ENCODE results near the gene FBP1.
A peak's percentile ranks its signal among the peaks of the same experiment; 100 is the strongest.

The FBP1 gene

DNA sequence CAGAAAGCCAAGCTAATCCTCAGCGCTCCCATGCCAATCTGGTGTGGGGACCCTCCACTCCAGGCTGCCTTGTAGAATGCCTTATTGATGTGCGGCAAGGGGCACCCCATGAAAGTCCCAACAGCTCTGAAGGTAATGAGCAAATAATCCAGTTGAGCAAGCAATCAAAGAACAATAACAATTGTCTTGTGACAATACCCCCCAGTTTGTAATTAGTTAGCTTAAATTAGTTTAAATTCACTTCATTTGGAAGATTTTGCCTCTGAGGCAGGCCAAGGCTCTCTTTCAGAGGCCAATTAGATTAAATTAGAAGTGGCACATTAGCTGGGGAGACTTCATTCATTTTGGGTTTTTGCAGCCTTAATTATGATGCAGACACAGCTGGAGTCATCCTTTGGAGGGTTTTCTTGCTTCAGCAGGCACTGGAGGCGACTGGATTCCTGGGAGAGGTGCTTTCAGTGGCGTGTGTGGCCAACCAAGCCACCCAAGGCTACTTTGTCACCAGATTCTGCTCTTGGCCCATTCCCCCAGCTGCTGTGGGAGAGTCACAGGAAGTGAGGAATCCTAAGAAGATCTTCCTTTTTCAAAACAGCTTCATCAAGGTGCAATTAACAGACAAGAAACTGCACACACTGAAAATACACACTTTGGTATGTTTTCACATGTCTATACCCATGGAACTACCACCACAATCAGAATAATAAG lies 17.9 kb upstream of the FBP1 start:
- no peak for DNase-seq (ENCODE audit: extremely low read depth in 1 of 2, low read depth in 1 of 2)

GRCh38 chr9:94656200-94656599 lies 16.9 kb upstream of the FBP1 start:
- peak in 1 of 2 donors; percentile 20 for DNase-seq (ENCODE audit: extremely low read depth in 1 of 2, low read depth in 1 of 2)

- DNase-seq (ENCODE audit: extremely low read depth in 1 of 2, low read depth in 1 of 2), result no peak
Measured at GRCh38 chr9:94655739-94656138, 16.4 kb upstream of the FBP1 start.

GRCh38 chr9:94654165-94654894 lies 15.0 kb upstream of the FBP1 start:
- DNase-seq (ENCODE audit: extremely low read depth in 1 of 2, low read depth in 1 of 2), result no peak

GRCh38 chr9:94650949-94651348 lies 11.6 kb upstream of the FBP1 start:
- no peak for DNase-seq (ENCODE audit: extremely low read depth in 1 of 2, low read depth in 1 of 2)

GRCh38 chr9:94649100-94649819 lies 9.9 kb upstream of the FBP1 start:
- no peak for DNase-seq (ENCODE audit: extremely low read depth in 1 of 2, low read depth in 1 of 2)

- no peak for DNase-seq (ENCODE audit: extremely low read depth in 1 of 2, low read depth in 1 of 2)
Measured at GRCh38 chr9:94648185-94648584, 8.9 kb upstream of the FBP1 start.

DNA sequence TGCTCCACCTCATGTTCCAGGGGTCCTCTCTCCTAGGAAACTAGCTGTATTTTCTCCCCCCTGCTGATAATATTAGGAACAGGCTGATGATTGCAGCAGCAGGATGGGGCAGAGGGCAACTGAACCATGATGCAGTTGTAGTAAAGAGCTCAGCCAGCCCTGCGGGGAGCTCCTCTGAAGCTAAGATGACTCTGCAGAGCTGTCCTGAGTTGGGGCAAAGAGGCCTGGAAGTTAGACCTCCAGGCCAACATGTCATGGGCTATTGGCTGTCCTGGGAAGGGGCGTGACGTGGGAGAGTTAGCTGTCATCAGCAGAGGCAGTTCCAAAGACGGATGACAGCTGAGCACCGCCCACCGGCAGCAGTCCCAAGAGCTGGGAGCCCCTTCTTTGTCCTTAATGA lies 6.6 kb upstream of the FBP1 start:
- DNase-seq (ENCODE audit: extremely low read depth in 1 of 2, low read depth in 1 of 2), result no peak

- no peak for DNase-seq (ENCODE audit: extremely low read depth in 1 of 2, low read depth in 1 of 2)
Measured at GRCh38 chr9:94644543-94644942, 5.2 kb upstream of the FBP1 start.

DNA sequence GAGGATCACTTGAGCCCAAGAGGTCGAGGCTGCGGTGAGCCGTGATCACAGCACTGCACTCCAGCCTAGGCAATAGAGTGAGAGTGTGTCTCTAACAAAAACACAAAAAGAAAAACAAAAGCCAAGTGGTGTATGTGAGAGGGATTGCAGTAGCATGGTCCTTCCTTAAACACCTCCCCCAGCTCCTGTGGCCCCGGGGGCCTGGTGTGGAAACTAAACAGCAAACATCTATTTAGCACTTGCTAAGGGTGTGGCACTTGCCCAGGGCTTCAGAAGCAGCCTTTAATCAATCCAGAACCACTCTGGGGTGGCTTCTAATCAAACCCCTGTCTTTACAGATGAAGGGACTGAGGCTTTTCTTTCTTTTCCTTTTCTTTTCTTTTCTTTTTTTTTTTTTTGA lies 4.4 kb upstream of the FBP1 start:
- DNase-seq (ENCODE audit: extremely low read depth in 1 of 2, low read depth in 1 of 2), result no peak

DNA sequence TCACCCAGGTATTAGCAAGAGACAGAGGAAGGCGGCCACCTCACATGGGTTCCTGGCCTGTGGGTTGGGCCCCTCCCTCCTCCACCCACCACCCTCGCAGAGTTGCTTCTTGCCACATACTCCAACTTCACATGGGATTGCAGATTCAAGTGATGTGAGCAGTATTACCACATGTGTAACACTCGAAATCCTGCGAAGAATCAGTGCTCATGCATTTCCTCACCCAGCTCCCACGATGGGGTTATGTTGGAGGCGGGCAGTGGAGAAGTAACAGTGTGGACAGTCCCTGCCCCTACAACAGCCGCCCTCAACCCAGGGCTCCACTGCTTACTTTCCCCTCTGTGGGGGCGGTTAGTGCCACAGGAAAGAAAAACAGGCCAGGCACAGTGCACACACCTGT lies 3.9 kb upstream of the FBP1 start:
- DNase-seq (ENCODE audit: extremely low read depth in 1 of 2, low read depth in 1 of 2), result no peak

DNA sequence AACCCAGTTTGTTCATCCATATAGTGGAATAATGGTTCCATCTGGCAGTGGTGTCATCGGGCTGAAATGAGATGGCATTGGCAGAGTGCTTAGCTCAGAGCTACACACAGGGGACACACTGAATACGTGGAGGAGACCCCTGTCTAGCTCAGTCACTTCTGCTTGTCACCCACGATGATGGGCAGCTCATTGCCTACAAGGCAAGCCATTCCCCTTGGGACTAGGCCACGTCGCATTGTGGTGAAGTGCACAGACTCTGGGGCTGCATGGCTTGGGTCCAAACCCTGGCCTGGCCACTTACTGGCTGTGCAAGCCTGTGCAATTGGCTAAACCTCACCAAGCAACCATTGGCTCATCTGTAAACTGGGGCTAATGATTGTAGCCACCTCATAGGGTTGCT lies 3.2 kb upstream of the FBP1 start:
- no peak for DNase-seq (ENCODE audit: extremely low read depth in 1 of 2, low read depth in 1 of 2)

GRCh38 chr9:94639999-94640376 lies 670 bp upstream of the FBP1 start:
- DNase-seq (ENCODE audit: extremely low read depth in 1 of 2, low read depth in 1 of 2), result no peak

DNA sequence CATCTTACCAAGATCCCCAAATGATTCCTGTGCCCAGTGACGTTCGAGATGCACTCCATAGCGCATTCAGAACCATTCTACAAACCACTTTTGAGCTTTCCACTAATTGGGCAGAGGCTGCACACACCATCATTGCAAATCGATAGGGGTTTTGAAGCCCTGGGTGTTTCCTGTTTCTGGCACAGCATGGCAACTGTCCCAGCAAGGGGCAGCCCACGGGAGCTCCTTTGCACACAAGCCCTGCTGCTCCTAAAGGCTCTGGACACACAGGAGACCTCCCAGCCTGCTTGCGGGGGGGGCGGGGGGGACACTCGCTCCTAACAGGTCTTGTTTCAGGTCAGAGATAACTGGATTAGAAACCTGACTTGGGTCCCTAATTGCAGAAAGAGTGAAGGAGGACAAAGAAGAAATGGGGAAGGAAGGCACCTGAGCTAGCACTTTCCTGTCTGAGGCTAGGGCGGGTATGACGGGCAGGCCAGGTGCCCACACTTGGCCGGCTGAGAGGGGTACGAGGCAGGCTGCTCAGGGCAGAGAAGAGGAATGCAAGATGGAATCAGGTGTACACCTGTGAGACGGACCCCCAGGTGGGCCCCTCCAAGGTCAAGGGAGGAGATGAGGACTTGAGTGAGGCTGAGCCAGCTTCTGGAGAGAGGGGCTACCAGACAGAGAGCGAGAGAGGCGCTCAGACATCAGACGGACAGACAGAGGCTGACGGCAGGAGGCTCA lies 820 bp downstream of the FBP1 start:
- DNase-seq (ENCODE audit: extremely low read depth in 1 of 2, low read depth in 1 of 2), result no peak

DNA sequence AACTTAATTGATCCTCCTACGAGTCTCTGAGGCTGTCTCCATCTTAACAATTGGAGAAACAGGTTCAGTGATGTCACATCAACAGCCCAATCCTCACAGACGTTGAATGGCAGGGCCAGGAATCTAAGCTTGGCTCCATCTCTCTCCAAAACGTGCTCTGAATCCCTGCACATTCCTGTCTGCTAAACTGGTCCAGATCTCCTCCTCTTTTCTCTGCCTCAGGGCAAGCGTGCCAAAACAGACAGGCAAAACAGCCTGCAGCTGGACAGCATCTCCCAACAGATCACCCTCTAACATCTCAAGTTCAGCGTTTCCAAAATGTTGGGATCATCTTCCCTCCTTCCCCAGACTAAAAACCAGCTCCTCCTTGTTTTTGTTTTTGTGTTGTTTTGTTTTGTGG lies 6.6 kb downstream of the FBP1 start:
- DNase-seq (ENCODE audit: extremely low read depth in 1 of 2, low read depth in 1 of 2), result no peak

GRCh38 chr9:94631599-94631998 lies 7.7 kb downstream of the FBP1 start:
- DNase-seq (ENCODE audit: extremely low read depth in 1 of 2, low read depth in 1 of 2), result no peak

DNA sequence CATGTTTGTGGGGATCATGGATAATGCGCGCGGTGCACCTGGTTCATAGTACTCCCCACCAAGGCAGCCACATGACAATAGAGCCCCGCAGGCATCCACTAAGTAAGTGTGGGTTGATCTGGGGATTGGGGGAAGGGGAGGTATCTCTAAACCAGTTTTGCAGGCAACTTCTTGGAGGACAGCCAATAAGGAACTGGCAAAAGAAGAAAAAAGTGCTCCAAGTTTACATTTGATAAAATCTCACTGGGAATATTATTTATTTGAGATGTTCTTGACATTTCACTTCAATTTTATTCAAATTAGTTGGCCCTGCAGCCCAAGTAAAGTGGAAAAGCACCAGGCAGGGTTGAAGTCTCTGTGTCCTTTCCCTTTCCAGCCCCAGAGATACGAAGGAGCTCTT lies 8.5 kb downstream of the FBP1 start:
- DNase-seq (ENCODE audit: extremely low read depth in 1 of 2, low read depth in 1 of 2), result no peak

- no peak for DNase-seq (ENCODE audit: extremely low read depth in 1 of 2, low read depth in 1 of 2)
Measured at GRCh38 chr9:94630281-94630680, 9.0 kb downstream of the FBP1 start.

GRCh38 chr9:94627287-94627686 lies 12.0 kb downstream of the FBP1 start:
- DNase-seq (ENCODE audit: extremely low read depth in 1 of 2, low read depth in 1 of 2), result no peak

- no peak for DNase-seq (ENCODE audit: extremely low read depth in 1 of 2, low read depth in 1 of 2)
Measured at GRCh38 chr9:94625835-94626234, 13.5 kb downstream of the FBP1 start.

- no peak for DNase-seq (ENCODE audit: extremely low read depth in 1 of 2, low read depth in 1 of 2)
Measured at GRCh38 chr9:94624629-94625028, 14.7 kb downstream of the FBP1 start.

Measured in stimulated activated CD8-positive, alpha-beta memory T cell treated with anti-CD3 and anti-CD28 coated beads, Interleukin-7, amount 100 ng/mL, for 48 hours (primary cell).